A549 (cell line): ENCODE data around the gene SEMA6D. TPM values are rescaled to one million over a fixed set of nuclear protein-coding genes. Genes with fewer than 3 reads are reported as not detected.

Source experiments
- ATAC-seq, 2 experiments: fragments of 200-7000 bp in 1 of 2; fragments of >200 bp in 1 of 2; cut with Nextera tagmentation in 1 of 2; cut with Tn5 transposase in 1 of 2; 3 replicates each; pipeline versions ENCODE4 v1.8.0 to v1.9.1; 2018 to 2020; ENCODE audit warnings: mild to moderate bottlenecking in 1 of 2, moderate library complexity in 1 of 2
- CTCF ChIA-PET: fragments of 300-600 bp; sonication (Branson Sonifier 250); formaldehyde crosslinking; extraction: SDS; loops from one replicate; lab custom pipeline; 2021; ENCODE audit warnings: antibody characterized with exemption, inconsistent platforms; lab: Yijun Ruan, JAX
- POLR2A ChIA-PET: fragments of 350-600 bp; formaldehyde crosslinking; extraction: SDS; loops from one replicate; lab custom pipeline; 2021; ENCODE audit warnings: antibody characterized with exemption, inconsistent platforms; lab: Yijun Ruan, JAX
- DNase-seq, 2 experiments: peaks; one replicate each; pipeline versions ENCODE4 v3.0.0 to v3.0.0-alpha.2; 2011 to 2016; ENCODE audit warnings: low read depth in 1 of 2, low spot score in 1 of 2
- FAIRE-seq: peaks from 2 replicates; lab custom pipeline; 2011; peaks lifted over from hg19 to GRCh38; lab: Jason Lieb, UNC
- H3K27ac ChIP-seq, 2 experiments: fragments of >200 bp; sonication (Bioruptor Twin); formaldehyde crosslinking; 3 replicates each; pipeline ENCODE4 v1.5.1; 2016 to 2017
- H3K4me1 ChIP-seq: fragments of >200 bp; sonication (Bioruptor Twin); formaldehyde crosslinking; 3 replicates; pipeline ENCODE4 v1.6.1; 2016
- H3K4me2 ChIP-seq: fragments of >200 bp; sonication (Bioruptor Twin); formaldehyde crosslinking; 3 replicates; pipeline ENCODE4 v1.6.1; 2016
- H3K4me3 ChIP-seq: fragments of >200 bp; sonication (Bioruptor Twin); formaldehyde crosslinking; 3 replicates; pipeline ENCODE4 v1.5.1; 2016
- H3K9me3 ChIP-seq: fragments of >200 bp; sonication (Bioruptor Twin); formaldehyde crosslinking; 3 replicates; pipeline ENCODE4 v1.6.1; 2016
- ATOH8 ChIP-seq: fragments of 250-450 bp; sonication (Bioruptor Pico); IDR thresholded peaks from 2 replicates; pipeline ENCODE4 v1.5.0; 2020; ENCODE audit warnings: low read depth, mild to moderate bottlenecking, moderate library complexity
- CBX2 ChIP-seq: fragments of 200-600 bp; sonication (generic); IDR thresholded peaks from 2 replicates; pipeline ENCODE4 v1.6.1; 2016; ENCODE audit warnings: low read depth, mild to moderate bottlenecking, borderline replicate concordance
- CBX8 ChIP-seq: fragments of 200-600 bp; sonication (generic); IDR thresholded peaks from 2 replicates; pipeline ENCODE4 v1.6.1; 2016
- CEBPB ChIP-seq, 2 experiments: fragments of >200 bp in 1 of 2; sonication (Bioruptor Twin) in 1 of 2; formaldehyde crosslinking in 1 of 2; IDR thresholded peaks; 2 replicates each; pipeline ENCODE4 v1.6.1; 2012 to 2016
- E2F6 ChIP-seq: IDR thresholded peaks from 2 replicates; pipeline ENCODE4 v1.6.1; 2012; ENCODE audit warnings: low read depth, borderline replicate concordance
- EHMT2 ChIP-seq: fragments of 200-600 bp; sonication (generic); IDR thresholded peaks from 2 replicates; pipeline ENCODE4 v1.6.1; 2016; ENCODE audit warnings: antibody characterized with exemption, low read depth, mild to moderate bottlenecking, moderate library complexity
- ESRRA ChIP-seq: fragments of 150-350 bp; IDR thresholded peaks from 2 replicates; pipeline ENCODE4 v1.6.1; 2014; ENCODE audit warnings: mild to moderate bottlenecking, low read length, borderline replicate concordance
- FOSB ChIP-seq: fragments of 250-450 bp; sonication (Bioruptor Pico); IDR thresholded peaks from 2 replicates; pipeline ENCODE4 v1.5.0; 2020; ENCODE audit warnings: mild to moderate bottlenecking, moderate library complexity
- HDAC2 ChIP-seq: fragments of 200-600 bp; sonication (generic); IDR thresholded peaks from 2 replicates; pipeline ENCODE4 v1.6.1; 2016
- HOXA7 ChIP-seq: fragments of 250-450 bp; sonication (Bioruptor Pico); IDR thresholded peaks from 2 replicates; pipeline ENCODE4 v1.5.0; 2020; ENCODE audit warnings: mild to moderate bottlenecking, moderate library complexity
- JUNB ChIP-seq: fragments of >200 bp; sonication (Bioruptor Twin); formaldehyde crosslinking; IDR thresholded peaks from 2 replicates; pipeline ENCODE4 v1.6.1; 2016
- MAZ ChIP-seq: fragments of 150-350 bp; IDR thresholded peaks from 2 replicates; pipeline ENCODE4 v1.6.1; 2014; ENCODE audit warnings: antibody characterized with exemption, low read depth, low read length, borderline replicate concordance
- NPAS2 ChIP-seq: fragments of 250-450 bp; sonication (Bioruptor Pico); IDR thresholded peaks from 2 replicates; pipeline ENCODE4 v1.8.0; 2022; ENCODE audit warnings: mild to moderate bottlenecking, moderate library complexity, borderline replicate concordance
- NR3C1 ChIP-seq: fragments of >200 bp; sonication (Bioruptor Twin); formaldehyde crosslinking; IDR thresholded peaks from 3 replicates; pipeline ENCODE4 v1.6.1; 2017
- POLR2A ChIP-seq: IDR thresholded peaks from 2 replicates; pipeline ENCODE4 v1.6.1; 2012; ENCODE audit warnings: mild to moderate bottlenecking, low read length
- POLR2AphosphoS2 ChIP-seq: conservative IDR thresholded peaks from 2 replicates; pipeline ENCODE4 v1.6.1; 2012; ENCODE audit warnings: low read length, improper control_type of control experiment, inconsistent platforms
- RCOR1 ChIP-seq: fragments of 150-350 bp; IDR thresholded peaks from 2 replicates; pipeline ENCODE4 v1.6.1; 2014; ENCODE audit warnings: antibody characterized with exemption, low read length, low read depth
- RNF2 ChIP-seq: fragments of 200-600 bp; sonication (generic); IDR thresholded peaks from 2 replicates; pipeline ENCODE4 v1.6.1; 2016; ENCODE audit warnings: low read depth, mild to moderate bottlenecking, antibody characterized with exemption, moderate library complexity, borderline replicate concordance
- SMC3 ChIP-seq: fragments of >200 bp; sonication (Bioruptor Twin); formaldehyde crosslinking; IDR thresholded peaks from 3 replicates; pipeline ENCODE4 v1.6.1; 2018; ENCODE audit warnings: inconsistent platforms
- TFCP2L1 ChIP-seq: fragments of 250-450 bp; sonication (Bioruptor Pico); IDR thresholded peaks from 2 replicates; pipeline ENCODE4 v1.5.0; 2021; ENCODE audit warnings: mild to moderate bottlenecking
- USF2 ChIP-seq: fragments of 450-650 bp; IDR thresholded peaks from 2 replicates; pipeline ENCODE4 v1.6.1; 2014; ENCODE audit warnings: antibody characterized with exemption
- ZFP36 ChIP-seq: fragments of 450-650 bp; IDR thresholded peaks from 2 replicates; pipeline ENCODE4 v1.6.1; 2014; ENCODE audit warnings: borderline replicate concordance; ENCODE audit not compliant: partially characterized antibody
- ZNF302 ChIP-seq: fragments of 250-450 bp; sonication (Bioruptor Pico); IDR thresholded peaks from 2 replicates; pipeline ENCODE4 v1.9.0; 2021; ENCODE audit warnings: inconsistent platforms, mild to moderate bottlenecking, moderate library complexity
- ZSCAN20 ChIP-seq: fragments of 250-450 bp; sonication (Bioruptor Pico); IDR thresholded peaks from 2 replicates; pipeline ENCODE4 v1.8.0; 2022; ENCODE audit warnings: mild to moderate bottlenecking, moderate library complexity
- WGBS: methylation state at CpG from one replicate; pipeline ENCODE4 v1.1.6; 2017; ENCODE audit errors: missing lambda C conversion rate; 5-methylcytosine and 5-hydroxymethylcytosine counted together
- polyA plus RNA-seq, 4 experiments: library from polyadenylated mRNA; depleted of rRNA in 3 of 4; stranded (reverse); fragments of >200 nt; fragmentation: RNase III in 1 of 4; extraction: RNeasy Plus Mini Kit Qiagen cat#74134 plus additional on column Dnase treatment in 1 of 4; gene quantifications; 2 replicates in 3 of 4; 3 replicates in 1 of 4; pipeline ENCODE4 v1.2.3, GENCODE V29; 2011 to 2017
- TF ChIP-seq, protein P1 (sequence below): fragments of 150-350 bp; IDR thresholded peaks from 2 replicates; pipeline ENCODE4 v1.6.1; 2014; ENCODE audit warnings: low read depth, mild to moderate bottlenecking, low read length
- TF ChIP-seq, protein P2 (sequence below): fragments of 250-450 bp; sonication (Bioruptor Pico); IDR thresholded peaks from 2 replicates; pipeline ENCODE4 v1.5.0; 2021; ENCODE audit warnings: mild to moderate bottlenecking, moderate library complexity, borderline replicate concordance

SEMA6D gene
- polyA plus RNA-seq, 2 of the 4 experiments (the other 2 are of a cell fraction): not detected

GRCh38 chr15:47820057-47820746 lies 102.9 kb downstream of the SEMA6D start:
- no peaks in the 10 kb centered on the region for H3K9me3 ChIP-seq
- no peak overlapping the region for H3K4me2 ChIP-seq
- no peak overlapping the region for H3K27ac ChIP-seq
- 18% methylated on average over 9 of the region's 9 CpGs for WGBS
- ChIA-PET POLR2A (no interaction called here), CTCF (interaction anchor here (1.0 kb wide), 1 partner anchor 144 kb away, joined by 4 read pairs; no protein-coding TSS in a partner anchor)
- no peak for TF ChIP-seq ZFP36
- no peak for TF ChIP-seq ZNF302
- TF ChIP-seq, protein P1, sequence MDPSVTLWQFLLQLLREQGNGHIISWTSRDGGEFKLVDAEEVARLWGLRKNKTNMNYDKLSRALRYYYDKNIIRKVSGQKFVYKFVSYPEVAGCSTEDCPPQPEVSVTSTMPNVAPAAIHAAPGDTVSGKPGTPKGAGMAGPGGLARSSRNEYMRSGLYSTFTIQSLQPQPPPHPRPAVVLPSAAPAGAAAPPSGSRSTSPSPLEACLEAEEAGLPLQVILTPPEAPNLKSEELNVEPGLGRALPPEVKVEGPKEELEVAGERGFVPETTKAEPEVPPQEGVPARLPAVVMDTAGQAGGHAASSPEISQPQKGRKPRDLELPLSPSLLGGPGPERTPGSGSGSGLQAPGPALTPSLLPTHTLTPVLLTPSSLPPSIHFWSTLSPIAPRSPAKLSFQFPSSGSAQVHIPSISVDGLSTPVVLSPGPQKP: no peak
- TF ChIP-seq ESRRA: no peak
- no peak for TF ChIP-seq POLR2A
- no peak for TF ChIP-seq RCOR1
- TF ChIP-seq ATOH8 (CRISPR knock-in tag): no peak
- H3K4me1 ChIP-seq: no peaks in the 10 kb centered on the region; the same call in 2 of the 3 replicates
- ATAC-seq (no peak), FAIRE-seq (no peak), DNase-seq (no peak)
- no peak overlapping the region for H3K4me3 ChIP-seq

- 41% methylated on average over 8 of the region's 8 CpGs for WGBS
- ATAC-seq: no peak
- H3K27ac ChIP-seq: no peak overlapping the region
- no peak overlapping the region for H3K4me3 ChIP-seq
- FAIRE-seq: no peak
- H3K4me1 ChIP-seq: no peaks in the 10 kb centered on the region; the same call in 2 of the 3 replicates
- ChIA-PET CTCF (interaction anchor here (0.7 to 1.0 kb wide), 2 partner anchors 143 to 168 kb away, joined by 3 to 4 read pairs; no protein-coding TSS in a partner anchor), POLR2A (no interaction called here)
- TF ChIP-seq RNF2 (no peak), CEBPB (IDR thresholded peaks at IDR 0.05) (no peak), CBX8 (no peak), ZSCAN20 (CRISPR knock-in tag) (no peak), ESRRA (no peak), CBX2 (no peak), E2F6 (no peak), TFCP2L1 (CRISPR knock-in tag) (no peak), SMC3 (no peak), NR3C1 (no peak), ZFP36 (no peak), NPAS2 (CRISPR knock-in tag) (no peak)
- TF ChIP-seq, protein P1: no peak
- no peak overlapping the region for H3K4me2 ChIP-seq
- no peak for DNase-seq
- H3K9me3 ChIP-seq: no peaks in the 10 kb centered on the region
Measured at GRCh38 chr15:47820747-47821319, 103.5 kb downstream of the SEMA6D start.

DNA sequence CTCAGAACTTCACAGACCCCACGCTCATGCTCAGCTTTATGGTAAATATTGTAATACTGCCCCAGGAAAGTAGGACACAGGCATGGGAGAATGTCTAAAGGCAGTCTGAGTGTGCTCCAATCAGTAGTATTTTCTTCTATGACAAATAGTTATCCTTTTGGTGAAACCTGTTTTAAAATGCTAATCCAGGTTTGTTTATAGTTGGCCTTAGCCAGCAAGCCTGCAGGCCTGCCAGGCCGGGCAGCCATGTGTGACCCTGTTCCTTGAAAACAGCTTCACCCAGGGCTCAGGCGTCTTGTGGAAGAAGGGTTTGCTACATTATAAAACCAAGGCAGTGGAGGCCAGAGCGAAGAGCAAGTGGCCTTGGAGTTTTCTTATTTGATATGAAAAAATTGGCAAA lies 104.7 kb downstream of the SEMA6D start:
- no peak overlapping the region for H3K4me3 ChIP-seq
- H3K27ac ChIP-seq: no peak overlapping the region
- no peak overlapping the region for H3K4me2 ChIP-seq
- H3K9me3 ChIP-seq: no peaks in the 10 kb centered on the region
- CTCF ChIA-PET: no interaction called here
- H3K4me1 ChIP-seq: no peaks in the 10 kb centered on the region; the same call in 2 of the 3 replicates
- POLR2A ChIA-PET: no interaction called here
- FAIRE-seq: no peak
- no peak for ATAC-seq
- DNase-seq: no peak
- WGBS: 43% methylated on average over 4 of the region's 4 CpGs
- TF ChIP-seq USF2 (no peak), SMC3 (no peak), RNF2 (no peak), JUNB (no peak), HOXA7 (CRISPR knock-in tag) (no peak), FOSB (CRISPR knock-in tag) (no peak), MAZ (no peak), ZNF302 (no peak), HDAC2 (no peak), EHMT2 (no peak), POLR2AphosphoS2 (no peak), ESRRA (no peak), TFCP2L1 (CRISPR knock-in tag) (no peak)
- TF ChIP-seq, protein P2, sequence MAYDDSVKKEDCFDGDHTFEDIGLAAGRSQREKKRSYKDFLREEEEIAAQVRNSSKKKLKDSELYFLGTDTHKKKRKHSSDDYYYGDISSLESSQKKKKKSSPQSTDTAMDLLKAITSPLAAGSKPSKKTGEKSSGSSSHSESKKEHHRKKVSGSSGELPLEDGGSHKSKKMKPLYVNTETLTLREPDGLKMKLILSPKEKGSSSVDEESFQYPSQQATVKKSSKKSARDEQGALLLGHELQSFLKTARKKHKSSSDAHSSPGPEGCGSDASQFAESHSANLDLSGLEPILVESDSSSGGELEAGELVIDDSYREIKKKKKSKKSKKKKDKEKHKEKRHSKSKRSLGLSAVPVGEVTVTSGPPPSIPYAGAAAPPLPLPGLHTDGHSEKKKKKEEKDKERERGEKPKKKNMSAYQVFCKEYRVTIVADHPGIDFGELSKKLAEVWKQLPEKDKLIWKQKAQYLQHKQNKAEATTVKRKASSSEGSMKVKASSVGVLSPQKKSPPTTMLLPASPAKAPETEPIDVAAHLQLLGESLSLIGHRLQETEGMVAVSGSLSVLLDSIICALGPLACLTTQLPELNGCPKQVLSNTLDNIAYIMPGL (CRISPR knock-in tag): no peak
